Breast epithelium (tissue), 4 donors: ENCODE data around the gene ARHGEF1. TPM values are rescaled to one million over a fixed set of nuclear protein-coding genes. Genes with fewer than 3 reads are reported as not detected.

Experiments
- DNase-seq, 2 donors: peaks; one replicate each; pipeline ENCODE4 v3.0.0-alpha.2; 2019; ENCODE audit warnings: low spot score in 2 of 2
- H3K27ac ChIP-seq, 2 donors: fragments of 200-600 bp; sonication (generic) in 1 of 2; one replicate each; pipeline ENCODE4 v1.5.1; 2016 to 2019; ENCODE audit warnings: mild to moderate bottlenecking in 1 of 2
- H3K27me3 ChIP-seq, 2 donors: fragments of 200-600 bp; sonication (generic) in 1 of 2; one replicate each; pipeline versions ENCODE4 v1.5.1 to v1.6.0; 2017 to 2019; ENCODE audit warnings: control low read depth in 1 of 2, mild to moderate bottlenecking in 1 of 2
- H3K36me3 ChIP-seq: fragments of 200-600 bp; one replicate; pipeline ENCODE4 v1.5.1; 2019
- H3K4me1 ChIP-seq, 2 donors: fragments of 200-600 bp; sonication (generic); one replicate each; pipeline ENCODE4 v1.5.1; 2016 to 2019; ENCODE audit warnings: control low read depth in 1 of 2
- H3K4me3 ChIP-seq, 3 donors: fragments of 200-600 bp; sonication (generic); 1 replicate in 2 of 3; 2 replicates in 1 of 3; pipeline ENCODE4 v1.5.1; 2016 to 2019; ENCODE audit warnings: mild to moderate bottlenecking in 3 of 3, moderate library complexity in 2 of 3
- H3K9me3 ChIP-seq, 2 donors: fragments of 200-600 bp; sonication (generic) in 1 of 2; one replicate each; pipeline ENCODE4 v1.5.1; 2016 to 2019; ENCODE audit warnings: control low read depth in 1 of 2
- CTCF ChIP-seq, 3 donors: fragments of 450-650 bp; IDR thresholded peaks; one replicate each; pipeline ENCODE4 v1.5.1; 2016 to 2017; ENCODE audit warnings: antibody characterized with exemption in 3 of 3, mild to moderate bottlenecking in 3 of 3, moderate library complexity in 3 of 3
- POLR2A ChIP-seq: fragments of 450-650 bp; IDR thresholded peaks from one replicate; pipeline ENCODE4 v1.6.1; 2016; ENCODE audit warnings: antibody characterized with exemption, mild to moderate bottlenecking, moderate library complexity
- POLR2AphosphoS5 ChIP-seq, 3 donors: sonication (generic); formaldehyde crosslinking; IDR thresholded peaks; one replicate each; pipeline ENCODE4 v1.6.1; 2017; ENCODE audit warnings: antibody characterized with exemption in 3 of 3
- intact Hi-C: fragments of 100-400 bp; cut with DNase I; formaldehyde crosslinking; loops from one replicate; pipeline ENCODE4 v1.15.1; 2023; ENCODE audit warnings: low total_unique reads
- total RNA-seq, 3 donors: library from RNA; depleted of rRNA; stranded (reverse); fragments of >200 nt; gene quantifications; one replicate each; pipeline ENCODE4 v1.1.0, GENCODE V29; 2016

Gene ARHGEF1
- total RNA-seq, 3 donors from 2014 or later: 55.0 to 61.9 (median 55.7) TPM

GRCh38 chr19:41903193-41903953 is 20.4 kb downstream of the ARHGEF1 start:
- H3K36me3 ChIP-seq: peaks cover 24% of the 10 kb centered on the region
- no peak for DNase-seq
- no peak overlapping the region for H3K4me3 ChIP-seq
- H3K27me3 ChIP-seq: no peaks in the 10 kb centered on the region
- H3K4me1 ChIP-seq: no peaks in the 10 kb centered on the region
- H3K9me3 ChIP-seq: no peaks in the 10 kb centered on the region
- H3K27ac ChIP-seq: no peak overlapping the region
- TF ChIP-seq POLR2A (no peak), POLR2AphosphoS5 (IDR thresholded peaks at IDR 0.05) (no peak), CTCF (IDR thresholded peaks at IDR 0.05) (no peak)
- intact Hi-C loops: no loop called here

- TF ChIP-seq POLR2AphosphoS5 (IDR thresholded peaks at IDR 0.05): no peak
- TF ChIP-seq CTCF (IDR thresholded peaks at IDR 0.05): no peak
- no peak for TF ChIP-seq POLR2A
Observed at GRCh38 chr19:41904118-41904870, 21.3 kb downstream of the ARHGEF1 start.

GRCh38 chr19:41905273-41906002 is 22.5 kb downstream of the ARHGEF1 start:
- intact Hi-C loops: no loop called here
- Histone ChIP-seq H3K27ac (no peak overlapping the region), H3K4me3 (no peak overlapping the region)

More at GRCh38 chr19:41904118-41904870, 21.3 kb downstream of the ARHGEF1 start:
- H3K27me3 ChIP-seq: no peaks in the 10 kb centered on the region
- H3K36me3 ChIP-seq: peaks cover 24% of the 10 kb centered on the region
- peak in 1 of 2 donors; percentile 73 for DNase-seq
- H3K4me1 ChIP-seq: no peaks in the 10 kb centered on the region
- H3K9me3 ChIP-seq: no peaks in the 10 kb centered on the region
- intact Hi-C loops: no loop called here
- H3K27ac ChIP-seq: no peak overlapping the region
- H3K4me3 ChIP-seq: no peak overlapping the region

GRCh38 chr19:41906271-41906670 is 23.3 kb downstream of the ARHGEF1 start:
- TF ChIP-seq POLR2AphosphoS5 (IDR thresholded peaks at IDR 0.05) (no peak), POLR2A (no peak), CTCF (IDR thresholded peaks at IDR 0.05) (no peak)
- Histone ChIP-seq H3K9me3 (no peaks in the 10 kb centered on the region), H3K27ac (no peak overlapping the region), H3K36me3 (peaks cover 24% of the 10 kb centered on the region), H3K4me3 (no peak overlapping the region), H3K27me3 (peaks cover 0 to 2% of the 10 kb centered on the region in 2 donors), H3K4me1 (no peaks in the 10 kb centered on the region)
- intact Hi-C loops: no loop called here
- DNase-seq: no peak

More at GRCh38 chr19:41905273-41906002, 22.5 kb downstream of the ARHGEF1 start:
- peaks cover 24% of the 10 kb centered on the region for H3K36me3 ChIP-seq
- no peaks in the 10 kb centered on the region for H3K27me3 ChIP-seq
- TF ChIP-seq POLR2AphosphoS5 (IDR thresholded peaks at IDR 0.05) (no peak), CTCF (IDR thresholded peaks at IDR 0.05) (no peak), POLR2A (no peak)
- no peak for DNase-seq
- H3K9me3 ChIP-seq: no peaks in the 10 kb centered on the region
- H3K4me1 ChIP-seq: no peaks in the 10 kb centered on the region
